Fibroblast of villous mesenchyme (primary cell): ENCODE results near the gene UGT1A8. TPM values are rescaled to one million over a fixed set of nuclear protein-coding genes. Genes with fewer than 3 reads are reported as not detected.

Experiments used
- DNase-seq: peaks from one replicate; pipeline ENCODE4 v3.0.0-alpha.2; 2010; ENCODE audit warnings: low read depth
- H3K4me3 ChIP-seq: 2 replicates; pipeline ENCODE4 v1.5.1; 2011; ENCODE audit warnings: low read depth, mild to moderate bottlenecking, low read length
- CTCF ChIP-seq: IDR thresholded peaks from 2 replicates; pipeline ENCODE4 v1.5.1; 2012; ENCODE audit warnings: low read depth, mild to moderate bottlenecking, low read length; ENCODE audit not compliant: insufficient read depth
- total RNA-seq: library from RNA; depleted of rRNA; stranded (reverse); fragments of >200 nt; gene quantifications from 2 replicates; pipeline ENCODE4 v1.2.3, GENCODE V29; 2012

The UGT1A8 gene
- total RNA-seq, 1 donor: under 0.01 TPM

GRCh38 chr2:233593201-233593600 lies 24.2 kb upstream of the UGT1A8 start:
- TF ChIP-seq CTCF: no peak
- no peak for DNase-seq
- H3K4me3 ChIP-seq: no peak overlapping the region

- no peak overlapping the region for H3K4me3 ChIP-seq
- TF ChIP-seq CTCF: no peak
- DNase-seq: no peak
Observed at GRCh38 chr2:233597522-233597921, 19.9 kb upstream of the UGT1A8 start.

- no peak for TF ChIP-seq CTCF
- no peak for DNase-seq
- H3K4me3 ChIP-seq: no peak overlapping the region
Observed at GRCh38 chr2:233598952-233599351, 18.5 kb upstream of the UGT1A8 start.

- no peak for TF ChIP-seq CTCF
- peak; percentile 25 for DNase-seq
- H3K4me3 ChIP-seq: no peak overlapping the region
Observed at GRCh38 chr2:233600386-233600785, 17.0 kb upstream of the UGT1A8 start.

GRCh38 chr2:233602076-233602475 lies 15.4 kb upstream of the UGT1A8 start:
- TF ChIP-seq CTCF: no peak
- no peak overlapping the region for H3K4me3 ChIP-seq
- no peak for DNase-seq

GRCh38 chr2:233603520-233603919 lies 13.9 kb upstream of the UGT1A8 start:
- no peak for TF ChIP-seq CTCF
- no peak overlapping the region for H3K4me3 ChIP-seq
- no peak for DNase-seq

- H3K4me3 ChIP-seq: no peak overlapping the region
- no peak for TF ChIP-seq CTCF
- no peak for DNase-seq
Observed at GRCh38 chr2:233604826-233605225, 12.6 kb upstream of the UGT1A8 start.
